Measurements from ENCODE around the gene IFT57.

- no peak for TF ChIP-seq CTCF (IDR thresholded peaks at IDR 0.05; ENCODE audit: insufficient read depth, low read length, poor library complexity, severe bottlenecking)
- no peak for TF ChIP-seq EZH2phosphoT487 (conservative IDR thresholded peaks at IDR 0.05; ENCODE audit: low read length)
Measured at GRCh38 chr3:108180194-108180593, 42.0 kb downstream of the IFT57 start.

Data from SU-DHL-6 (cell line).